WTC11 (cell line): ENCODE data around the gene AP1G2. TPM values are rescaled to one million over a fixed set of nuclear protein-coding genes. Genes with fewer than 3 reads are reported as not detected.

Experiments used
- ATAC-seq: fragments of 200-7000 bp; cut with Tn5 transposase; 2 replicates; pipeline ENCODE4 v1.10.0; 2021; ENCODE audit warnings: mild to moderate bottlenecking, moderate library complexity
- CTCF ChIA-PET: fragments of 300-600 bp; sonication (Branson Sonifier 250); formaldehyde crosslinking; loops from one replicate; lab custom pipeline; 2021; ENCODE audit warnings: antibody characterized with exemption; lab: Charles Lee
- POLR2A ChIA-PET: fragments of 350-600 bp; sonication (Branson Sonifier 250); formaldehyde crosslinking; loops from one replicate; lab custom pipeline; 2021; ENCODE audit warnings: antibody characterized with exemption; lab: Charles Lee
- DNase-seq: peaks from one replicate; pipeline ENCODE4 v3.0.0; 2021; ENCODE audit warnings: low spot score
- H3K27ac Mint-ChIP-seq: 2 replicates; pipeline ENCODE4 v1.8.0; 2021; ENCODE audit warnings: mixed read lengths
- H3K27me3 Mint-ChIP-seq: 2 replicates; pipeline ENCODE4 v1.8.0; 2021; ENCODE audit warnings: low read depth, mild to moderate bottlenecking, moderate library complexity, mixed read lengths
- H3K36me3 Mint-ChIP-seq: 2 replicates; pipeline ENCODE4 v1.8.0; 2021; ENCODE audit warnings: mixed read lengths
- H3K4me1 Mint-ChIP-seq: 2 replicates; pipeline ENCODE4 v1.8.0; 2022; ENCODE audit warnings: mixed read lengths
- H3K4me3 Mint-ChIP-seq: 2 replicates; pipeline ENCODE4 v1.8.0; 2021; ENCODE audit warnings: mild to moderate bottlenecking, moderate library complexity, mixed read lengths
- H3K9me3 Mint-ChIP-seq: 2 replicates; pipeline ENCODE4 v1.8.0; 2021; ENCODE audit warnings: mixed read lengths
- AR ChIP-seq: fragments of 250-450 bp; sonication (Bioruptor Pico); IDR thresholded peaks from 2 replicates; pipeline ENCODE4 v1.9.0; 2021; ENCODE audit warnings: mild to moderate bottlenecking
- ARID4B ChIP-seq: sonication (generic); formaldehyde crosslinking; IDR thresholded peaks from 2 replicates; pipeline ENCODE4 v1.8.0; 2023; ENCODE audit warnings: missing genetic modification reagents, mild to moderate bottlenecking, borderline replicate concordance
- ATF3 ChIP-seq: sonication (generic); formaldehyde crosslinking; conservative IDR thresholded peaks from 2 replicates; pipeline ENCODE4 v1.8.1; 2022; ENCODE audit warnings: mild to moderate bottlenecking, missing genetic modification reagents
- CBFB ChIP-seq: sonication (generic); formaldehyde crosslinking; IDR thresholded peaks from 2 replicates; pipeline ENCODE4 v1.8.1; 2022; ENCODE audit warnings: mild to moderate bottlenecking, low read depth, missing genetic modification reagents
- ERG ChIP-seq: fragments of 250-450 bp; sonication (Bioruptor Pico); IDR thresholded peaks from 2 replicates; pipeline ENCODE4 v1.8.0; 2021; ENCODE audit warnings: mild to moderate bottlenecking
- FOXJ3 ChIP-seq: sonication (generic); formaldehyde crosslinking; IDR thresholded peaks from 2 replicates; pipeline ENCODE4 v1.9.0; 2021; ENCODE audit warnings: missing genetic modification reagents, mild to moderate bottlenecking, borderline replicate concordance
- FOXK1 ChIP-seq: sonication (generic); formaldehyde crosslinking; IDR thresholded peaks from 2 replicates; pipeline ENCODE4 v1.8.0; 2022; ENCODE audit warnings: mild to moderate bottlenecking, moderate library complexity, missing genetic modification reagents
- HMGA2 ChIP-seq: fragments of 250-450 bp; sonication (Bioruptor Pico); IDR thresholded peaks from 2 replicates; pipeline ENCODE4 v1.4.0; 2021; ENCODE audit warnings: mild to moderate bottlenecking, moderate library complexity
- IRF1 ChIP-seq: sonication (generic); formaldehyde crosslinking; IDR thresholded peaks from 2 replicates; pipeline ENCODE4 v1.8.0; 2023; ENCODE audit warnings: missing genetic modification reagents
- MAX ChIP-seq: sonication (generic); formaldehyde crosslinking; IDR thresholded peaks from 2 replicates; pipeline ENCODE4 v1.8.0; 2022; ENCODE audit warnings: mild to moderate bottlenecking, missing genetic modification reagents
- NFATC4 ChIP-seq: fragments of 250-450 bp; sonication (Bioruptor Pico); IDR thresholded peaks from 2 replicates; pipeline ENCODE4 v1.9.0; 2021; ENCODE audit warnings: mild to moderate bottlenecking
- NR3C1 ChIP-seq: sonication (generic); formaldehyde crosslinking; conservative IDR thresholded peaks from 2 replicates; pipeline ENCODE4 v1.8.1; 2023; ENCODE audit warnings: low read depth, mild to moderate bottlenecking, missing genetic modification reagents
- PRRX2 ChIP-seq: fragments of 250-450 bp; sonication (Bioruptor Pico); IDR thresholded peaks from 2 replicates; pipeline ENCODE4 v1.8.0; 2021; ENCODE audit warnings: mild to moderate bottlenecking
- SMAD3 ChIP-seq: sonication (generic); formaldehyde crosslinking; IDR thresholded peaks from 2 replicates; pipeline ENCODE4 v1.8.0; 2022; ENCODE audit warnings: missing genetic modification reagents, mild to moderate bottlenecking, borderline replicate concordance
- TEAD4 ChIP-seq: sonication (generic); formaldehyde crosslinking; IDR thresholded peaks from 2 replicates; pipeline ENCODE4 v1.8.0; 2022; ENCODE audit warnings: mild to moderate bottlenecking, missing genetic modification reagents
- TP53 ChIP-seq: sonication (generic); formaldehyde crosslinking; IDR thresholded peaks from 2 replicates; pipeline ENCODE4 v1.8.1; 2023; ENCODE audit warnings: mild to moderate bottlenecking, missing genetic modification reagents
- USF1 ChIP-seq: sonication (generic); formaldehyde crosslinking; IDR thresholded peaks from 2 replicates; pipeline ENCODE4 v1.8.0; 2022; ENCODE audit warnings: mild to moderate bottlenecking, missing genetic modification reagents
- USF2 ChIP-seq: sonication (generic); formaldehyde crosslinking; IDR thresholded peaks from 2 replicates; pipeline ENCODE4 v1.8.1; 2023; ENCODE audit warnings: mild to moderate bottlenecking, missing genetic modification reagents, moderate library complexity
- ZMAT4 ChIP-seq: fragments of 250-450 bp; sonication (Bioruptor Pico); IDR thresholded peaks from 2 replicates; pipeline ENCODE4 v1.9.0; 2021; ENCODE audit warnings: mild to moderate bottlenecking
- ZNF138 ChIP-seq: sonication (generic); formaldehyde crosslinking; conservative IDR thresholded peaks from 2 replicates; pipeline ENCODE4 v1.8.1; 2022; ENCODE audit warnings: mild to moderate bottlenecking, moderate library complexity, missing genetic modification reagents
- ZNF219 ChIP-seq: sonication (generic); formaldehyde crosslinking; IDR thresholded peaks from 2 replicates; pipeline ENCODE4 v1.8.0; 2023; ENCODE audit warnings: missing genetic modification reagents, mild to moderate bottlenecking, borderline replicate concordance
- ZNF317 ChIP-seq: sonication (generic); formaldehyde crosslinking; IDR thresholded peaks from 2 replicates; pipeline ENCODE4 v1.8.1; 2023; ENCODE audit warnings: low read depth, mild to moderate bottlenecking, moderate library complexity, missing genetic modification reagents, borderline replicate concordance
- total RNA-seq: library from RNA; stranded (reverse); gene quantifications from 3 replicates; pipeline ENCODE4 v1.2.3, GENCODE V29; 2021

The AP1G2 gene
- total RNA-seq, 1 experiment from 2014 or later = 122 TPM

- TF ChIP-seq PRRX2 (CRISPR knock-in tag) = no peak
- no peak for TF ChIP-seq USF2
- TF ChIP-seq ZNF138 = no peak
- TF ChIP-seq, all 79 proteins: peak for 0
Measured at GRCh38 chr14:23608454-23608853, 40.9 kb upstream of the AP1G2 start (continued).

- no peaks in the 10 kb centered on the region for H3K36me3 Mint-ChIP-seq
- no peak for TF ChIP-seq CBFB (CRISPR knock-in tag)
- TF ChIP-seq ARID4B (CRISPR knock-in tag) = no peak
- TF ChIP-seq AR (CRISPR knock-in tag) = no peak
- TF ChIP-seq ZMAT4 = no peak
- TF ChIP-seq TP53 = no peak
- TF ChIP-seq SMAD3 (CRISPR knock-in tag) = no peak
- no peak for TF ChIP-seq TEAD4 (CRISPR knock-in tag)
- TF ChIP-seq MAX (CRISPR knock-in tag) = no peak
- no peak for TF ChIP-seq USF1
- no peak for TF ChIP-seq ZNF317 (CRISPR knock-in tag)
- no peak for TF ChIP-seq FOXJ3
- TF ChIP-seq ZNF219 = no peak
- TF ChIP-seq ERG (CRISPR knock-in tag) = no peak
- no peak for TF ChIP-seq NFATC4 (CRISPR knock-in tag)
- TF ChIP-seq IRF1 (CRISPR knock-in tag) = no peak
- TF ChIP-seq ATF3 (CRISPR knock-in tag) = no peak
- no peak for TF ChIP-seq NR3C1
- TF ChIP-seq HMGA2 (CRISPR knock-in tag) = no peak
- no peak for TF ChIP-seq FOXK1
Measured at GRCh38 chr14:23605931-23606585, 38.5 kb upstream of the AP1G2 start.

More at GRCh38 chr14:23605931-23606585, 38.5 kb upstream of the AP1G2 start:
- no peak for DNase-seq
- no peak for ATAC-seq
- H3K4me1 Mint-ChIP-seq = no peaks in the 10 kb centered on the region
- no peak overlapping the region for H3K27ac Mint-ChIP-seq
- POLR2A ChIA-PET = no interaction called here
- peaks cover 15% of the 10 kb centered on the region for H3K9me3 Mint-ChIP-seq
- peaks cover 19% of the 10 kb centered on the region for H3K27me3 Mint-ChIP-seq
- CTCF ChIA-PET = interaction anchor here (1.2 to 2.5 kb wide), 3 partner anchors 17 to 60 kb away, joined by 3 to 10 read pairs (median 8); no protein-coding TSS in a partner anchor
- H3K4me3 Mint-ChIP-seq = no peak overlapping the region
